DMS114 treated with DMSO at 0.1 percent for 48 hours (cell line): ENCODE data around the gene TNFRSF18.
"Not testable (repeated sequence)": the region's sequence is repeated elsewhere in the genome, so short reads cannot be mapped to it uniquely, and the experiment has no call there.

ENCODE experiments used
- DNase-seq: peaks from one replicate; lab custom pipeline; 2025; ENCODE audit not compliant: unreplicated experiment; lab: John Stamatoyannopoulos, UW

TNFRSF18 gene

GRCh38 chr1:1206376-1206965 is at the start of gene TNFRSF18:
TSS of gene TNFRSF18 (minus strand) at chr1:1206592. CDS start at chr1:1206571, 21 bp downstream.
- no peak for DNase-seq

- no peak for DNase-seq
Measured at GRCh38 chr1:1255611-1256010, 49.2 kb upstream of the TNFRSF18 start.

GRCh38 chr1:1255078-1255477 is 48.7 kb upstream of the TNFRSF18 start:
- DNase-seq, result no peak

- no peak for DNase-seq
Measured at GRCh38 chr1:1254667-1254998, 48.2 kb upstream of the TNFRSF18 start.

- DNase-seq, result no peak
Measured at GRCh38 chr1:1253972-1254666, 47.7 kb upstream of the TNFRSF18 start.

- no peak for DNase-seq
Measured at GRCh38 chr1:1253314-1253713, 46.9 kb upstream of the TNFRSF18 start.

GRCh38 chr1:1250786-1251284 is 44.4 kb upstream of the TNFRSF18 start:
- no peak for DNase-seq

- DNase-seq, result not testable (repeated sequence)
Measured at GRCh38 chr1:1248009-1248913, 41.9 kb upstream of the TNFRSF18 start.

- DNase-seq, result no peak
Measured at GRCh38 chr1:1247341-1247913, 41.0 kb upstream of the TNFRSF18 start.

GRCh38 chr1:1246577-1247340 is 40.4 kb upstream of the TNFRSF18 start, which contains the start of gene C1QTNF12:
TSS of gene C1QTNF12 (minus strand) at chr1:1246722. CDS start at chr1:1246690, 32 bp downstream.
- DNase-seq, result no peak

GRCh38 chr1:1245817-1246576 is 39.6 kb upstream of the TNFRSF18 start:
- DNase-seq, result no peak

- no peak for DNase-seq
Measured at GRCh38 chr1:1245178-1245816, 38.9 kb upstream of the TNFRSF18 start.

- DNase-seq, result no peak
Measured at GRCh38 chr1:1244192-1244811, 37.9 kb upstream of the TNFRSF18 start.

- DNase-seq, result no peak
Measured at GRCh38 chr1:1243807-1244191, 37.4 kb upstream of the TNFRSF18 start.

- no peak for DNase-seq
Measured at GRCh38 chr1:1243266-1243660, 36.9 kb upstream of the TNFRSF18 start.

- no peak for DNase-seq
Measured at GRCh38 chr1:1242461-1243265, 36.3 kb upstream of the TNFRSF18 start.

GRCh38 chr1:1241588-1242219 is 35.3 kb upstream of the TNFRSF18 start:
- DNase-seq, result no peak
